ENCODE data around the gene EHMT2. TPM values are rescaled to one million over a fixed set of nuclear protein-coding genes. Genes with fewer than 3 reads are reported as not detected.
A peak's percentile ranks its signal among the peaks of the same experiment; 100 is the strongest.
"Not testable (repeated sequence)": the region's sequence is repeated elsewhere in the genome, so short reads cannot be mapped to it uniquely, and the experiment has no call there.

The EHMT2 gene
- total RNA-seq, 2 experiments from 2014 or later: 50.1 to 60.4 TPM

- H3K36me3 Mint-ChIP-seq (ENCODE audit: low read depth); H3K27me3 Mint-ChIP-seq; H3K4me1 Mint-ChIP-seq; H3K4me3 Mint-ChIP-seq; H3K27ac Mint-ChIP-seq; H3K9me3 Mint-ChIP-seq (ENCODE audit: low read depth); ATAC-seq; DNase-seq; intact Hi-C loops (cut with DNase I, micrococcal nuclease): not testable (repeated sequence)
- ChIA-PET CTCF (interaction anchor here (0.6 kb wide), 1 partner anchor 1101 kb away, joined by 3 read pairs; the partner anchor contains the start of gene HLA-DMA), POLR2A (interaction anchor here (1.2 kb wide), 1 partner anchor 25 kb away, joined by 4 read pairs; the partner anchor contains the start of gene HSPA1B)
Observed at GRCh38 chr6:31851980-31852718, 45.3 kb downstream of the EHMT2 start.

- no peaks in the 10 kb centered on the region for H3K9me3 Mint-ChIP-seq (ENCODE audit: low read depth)
- ATAC-seq (no peak), DNase-seq (no peak)
- H3K36me3 Mint-ChIP-seq (ENCODE audit: low read depth): no peaks in the 10 kb centered on the region
- ChIA-PET CTCF (no interaction called here), POLR2A (interaction anchor here (1.2 kb wide), 1 partner anchor 24 kb away, joined by 4 read pairs; the partner anchor contains the start of gene HSPA1B)
- no peaks in the 10 kb centered on the region for H3K27me3 Mint-ChIP-seq
- H3K27ac Mint-ChIP-seq: no peak overlapping the region
- intact Hi-C loops (cut with DNase I, micrococcal nuclease): no loop called here
- H3K4me3 Mint-ChIP-seq: no peak overlapping the region
- H3K4me1 Mint-ChIP-seq: no peaks in the 10 kb centered on the region
Observed at GRCh38 chr6:31851485-31851832, 46.0 kb downstream of the EHMT2 start.

- Mint-ChIP-seq H3K9me3 (ENCODE audit: low read depth) (no peaks in the 10 kb centered on the region), H3K4me3 (no peak overlapping the region), H3K36me3 (ENCODE audit: low read depth) (no peaks in the 10 kb centered on the region), H3K27ac (no peak overlapping the region), H3K4me1 (no peaks in the 10 kb centered on the region), H3K27me3 (no peaks in the 10 kb centered on the region)
- no peak for ATAC-seq
- CTCF ChIA-PET: no interaction called here
- intact Hi-C loops (cut with DNase I, micrococcal nuclease): no loop called here
- POLR2A ChIA-PET: no interaction called here
- DNase-seq: no peak
Observed at GRCh38 chr6:31850765-31851484, 46.6 kb downstream of the EHMT2 start.

- Mint-ChIP-seq H3K9me3 (ENCODE audit: low read depth) (no peaks in the 10 kb centered on the region), H3K36me3 (ENCODE audit: low read depth) (peaks cover 2% of the 10 kb centered on the region), H3K27ac (no peak overlapping the region), H3K4me3 (no peak overlapping the region), H3K27me3 (no peaks in the 10 kb centered on the region), H3K4me1 (no peaks in the 10 kb centered on the region)
- ATAC-seq: no peak
- ChIA-PET POLR2A (interaction anchor here (0.6 to 1.1 kb wide), 3 partner anchors 9 to 143 kb away, joined by 3 to 9 read pairs (median 3); no protein-coding TSS in a partner anchor), CTCF (interaction anchor here (2.2 kb wide), 1 partner anchor 9 kb away, joined by 6 read pairs; no protein-coding TSS in a partner anchor)
- no peak for DNase-seq
- intact Hi-C loops (cut with DNase I, micrococcal nuclease): no loop called here
Observed at GRCh38 chr6:31847276-31847978, 50.1 kb downstream of the EHMT2 start.

- ChIA-PET POLR2A (no interaction called here), CTCF (interaction anchor here (0.6 to 0.7 kb wide), 4 partner anchors 18 to 274 kb away, joined by 3 to 4 read pairs (median 3); partner anchors contain the start of genes MSH5 and NEU1)
- intact Hi-C loops (cut with DNase I, micrococcal nuclease): no loop called here
- Mint-ChIP-seq H3K4me3 (no peak overlapping the region), H3K27ac (no peak overlapping the region), H3K9me3 (ENCODE audit: low read depth) (no peaks in the 10 kb centered on the region), H3K4me1 (peaks cover 2% of the 10 kb centered on the region), H3K27me3 (no peaks in the 10 kb centered on the region), H3K36me3 (ENCODE audit: low read depth) (peaks cover 19% of the 10 kb centered on the region)
- no peak for DNase-seq
- ATAC-seq: no peak
Observed at GRCh38 chr6:31844507-31844906, 53.0 kb downstream of the EHMT2 start.

GRCh38 chr6:31842053-31842452, 55.4 kb downstream of the EHMT2 start:
- H3K4me3 Mint-ChIP-seq: no peak overlapping the region
- H3K27ac Mint-ChIP-seq: no peak overlapping the region
- peaks cover 20% of the 10 kb centered on the region for H3K4me1 Mint-ChIP-seq
- H3K9me3 Mint-ChIP-seq (ENCODE audit: low read depth): no peaks in the 10 kb centered on the region
- H3K27me3 Mint-ChIP-seq: no peaks in the 10 kb centered on the region
- intact Hi-C loops (cut with DNase I, micrococcal nuclease): no loop called here
- CTCF ChIA-PET: no interaction called here
- H3K36me3 Mint-ChIP-seq (ENCODE audit: low read depth): peaks cover 41% of the 10 kb centered on the region
- POLR2A ChIA-PET: no interaction called here
- ATAC-seq (no peak), DNase-seq (no peak)

- H3K9me3 Mint-ChIP-seq (ENCODE audit: low read depth); ATAC-seq; intact Hi-C loops (cut with DNase I, micrococcal nuclease); H3K4me3 Mint-ChIP-seq; H3K27me3 Mint-ChIP-seq; DNase-seq: not testable (repeated sequence)
- peaks cover 60% of the 10 kb centered on the region for H3K36me3 Mint-ChIP-seq (ENCODE audit: low read depth)
- ChIA-PET POLR2A (interaction anchor here (0.6 to 1.1 kb wide), 2 partner anchors 70 to 246 kb away, joined by 3 to 4 read pairs; no protein-coding TSS in a partner anchor), CTCF (interaction anchor here (0.6 to 1.7 kb wide), 4 partner anchors 10 to 167 kb away, joined by 3 to 4 read pairs (median 4); partner anchors contain the start of gene HSPA1B)
- H3K27ac Mint-ChIP-seq: peak overlapping the region; percentile 67
- H3K4me1 Mint-ChIP-seq: peaks cover 28% of the 10 kb centered on the region
Observed at GRCh38 chr6:31839779-31840126, 57.7 kb downstream of the EHMT2 start.

GRCh38 chr6:31838968-31839367, 58.5 kb downstream of the EHMT2 start:
- Mint-ChIP-seq H3K36me3 (ENCODE audit: low read depth) (peaks cover 60% of the 10 kb centered on the region), H3K9me3 (ENCODE audit: low read depth) (no peaks in the 10 kb centered on the region), H3K4me1 (peaks cover 28% of the 10 kb centered on the region), H3K27me3 (no peaks in the 10 kb centered on the region), H3K4me3 (peak overlapping the region; percentile 53), H3K27ac (peak overlapping the region; percentile 67)
- intact Hi-C loops (cut with DNase I, micrococcal nuclease): no loop called here
- ATAC-seq (no peak), DNase-seq (no peak)
- ChIA-PET POLR2A (interaction anchor here (0.6 to 1.1 kb wide), 3 partner anchors 10 to 69 kb away, joined by 3 to 4 read pairs (median 3); no protein-coding TSS in a partner anchor), CTCF (interaction anchor here (0.7 to 1.7 kb wide), 5 partner anchors 9 to 113 kb away, joined by 3 to 6 read pairs (median 4); partner anchors contain the start of gene HSPA1B)

- H3K27me3 Mint-ChIP-seq; H3K9me3 Mint-ChIP-seq (ENCODE audit: low read depth); DNase-seq; ATAC-seq; intact Hi-C loops (cut with DNase I, micrococcal nuclease): not testable (repeated sequence)
- CTCF ChIA-PET: interaction anchor here (0.7 to 2.4 kb wide), 5 partner anchors 9 to 54 kb away, joined by 3 to 6 read pairs (median 4); partner anchors contain the start of genes HSPA1B and LSM2
- peaks cover 30% of the 10 kb centered on the region for H3K4me1 Mint-ChIP-seq
- POLR2A ChIA-PET: interaction anchor here (0.6 to 1.2 kb wide), 6 partner anchors 9 to 438 kb away, joined by 3 to 9 read pairs (median 4); partner anchors contain the start of gene NEU1
- peaks cover 60% of the 10 kb centered on the region for H3K36me3 Mint-ChIP-seq (ENCODE audit: low read depth)
- peak overlapping the region; percentile 90 for H3K4me3 Mint-ChIP-seq
- H3K27ac Mint-ChIP-seq: peak overlapping the region; percentile 95
Observed at GRCh38 chr6:31838114-31838553, 59.4 kb downstream of the EHMT2 start.

GRCh38 chr6:31837369-31838113, 60.0 kb downstream of the EHMT2 start:
- peaks cover 60% of the 10 kb centered on the region for H3K36me3 Mint-ChIP-seq (ENCODE audit: low read depth)
- ChIA-PET POLR2A (interaction anchor here (0.6 to 1.7 kb wide), 4 partner anchors 10 to 437 kb away, joined by 3 to 7 read pairs (median 4); partner anchors contain the start of genes HSPA1B and NEU1), CTCF (interaction anchor here (0.7 to 2.4 kb wide), 5 partner anchors 10 to 107 kb away, joined by 3 to 6 read pairs (median 5); partner anchors contain the start of gene LSM2)
- no peaks in the 10 kb centered on the region for H3K9me3 Mint-ChIP-seq (ENCODE audit: low read depth)
- peak overlapping the region; percentile 95 for H3K27ac Mint-ChIP-seq
- ATAC-seq (no peak), DNase-seq (no peak)
- peak overlapping the region; percentile 90 for H3K4me3 Mint-ChIP-seq
- intact Hi-C loops (cut with DNase I, micrococcal nuclease): no loop called here
- peaks cover 34% of the 10 kb centered on the region for H3K4me1 Mint-ChIP-seq
- no peaks in the 10 kb centered on the region for H3K27me3 Mint-ChIP-seq
